ENCODE results near the gene TIMM13.

TIMM13 gene

GRCh38 chr19:2454962-2455850, 27.8 kb upstream of the TIMM13 start:
- peak; percentile 19 for DNase-seq

DNA sequence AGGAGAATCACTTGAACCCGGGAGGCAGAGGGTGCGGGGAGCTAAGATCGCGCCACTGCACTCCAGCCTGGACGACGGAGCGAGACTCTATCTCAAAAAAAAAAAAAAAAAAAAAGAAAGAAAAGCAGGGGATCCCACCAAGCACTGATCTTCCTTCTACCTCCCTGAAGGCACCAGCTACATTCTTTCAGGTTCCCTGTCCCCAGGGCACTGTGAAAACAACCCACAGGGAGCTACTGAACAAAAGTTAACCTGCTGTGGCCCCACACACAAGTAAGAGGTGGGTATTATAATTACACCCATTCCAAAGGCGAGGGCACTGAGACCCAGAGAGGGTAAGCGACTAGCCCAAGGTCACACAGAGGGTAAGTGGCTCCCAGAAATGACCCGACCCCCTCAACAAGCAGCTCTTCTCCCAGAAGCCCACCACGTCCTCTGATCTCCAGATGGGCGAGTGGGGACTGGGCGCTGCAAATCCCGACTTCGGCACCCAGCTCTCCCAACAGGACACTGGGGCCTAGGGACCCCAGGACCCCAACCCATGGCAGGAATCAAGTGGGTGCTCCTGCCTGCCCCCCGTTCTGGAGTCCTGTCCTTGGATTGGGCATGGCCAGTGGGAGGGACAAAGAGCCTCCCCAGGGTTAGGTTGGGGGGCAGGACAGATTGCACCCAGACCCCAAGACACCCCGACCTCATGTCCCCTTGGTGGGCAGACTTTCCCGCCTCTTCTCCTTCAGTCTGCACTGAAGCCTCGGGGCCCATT, 27.0 kb upstream of the TIMM13 start:
- no peak for DNase-seq

DNA sequence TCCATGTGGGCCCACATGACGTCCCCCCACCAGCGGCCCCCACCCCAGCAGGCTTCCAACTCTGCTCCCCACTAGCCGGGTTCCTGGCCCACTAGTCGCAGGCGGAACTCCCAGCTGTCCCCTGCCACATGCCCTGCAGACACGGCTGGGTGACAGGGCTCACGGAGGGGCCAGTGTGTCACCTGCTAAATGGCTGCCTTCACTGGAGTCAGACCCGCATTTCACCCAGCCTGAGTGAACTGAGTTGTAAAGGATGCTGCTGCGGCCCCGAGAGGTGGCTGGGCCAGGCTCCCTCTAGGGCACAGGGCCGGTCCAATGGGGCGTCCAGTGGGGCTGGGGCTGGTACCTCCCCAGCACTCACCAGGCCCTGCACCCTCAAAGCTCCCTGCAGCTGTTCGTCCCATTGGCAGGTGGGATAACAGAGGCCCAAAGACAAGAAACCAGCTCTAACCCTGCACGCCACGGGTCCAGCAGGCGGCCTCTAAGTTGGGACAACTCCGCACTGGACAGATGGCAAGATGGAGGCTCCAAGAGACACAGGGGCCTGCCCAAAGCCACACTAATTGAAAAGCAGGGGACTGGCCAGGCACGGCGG, 26.1 kb upstream of the TIMM13 start:
- DNase-seq: peak; percentile 19

DNA sequence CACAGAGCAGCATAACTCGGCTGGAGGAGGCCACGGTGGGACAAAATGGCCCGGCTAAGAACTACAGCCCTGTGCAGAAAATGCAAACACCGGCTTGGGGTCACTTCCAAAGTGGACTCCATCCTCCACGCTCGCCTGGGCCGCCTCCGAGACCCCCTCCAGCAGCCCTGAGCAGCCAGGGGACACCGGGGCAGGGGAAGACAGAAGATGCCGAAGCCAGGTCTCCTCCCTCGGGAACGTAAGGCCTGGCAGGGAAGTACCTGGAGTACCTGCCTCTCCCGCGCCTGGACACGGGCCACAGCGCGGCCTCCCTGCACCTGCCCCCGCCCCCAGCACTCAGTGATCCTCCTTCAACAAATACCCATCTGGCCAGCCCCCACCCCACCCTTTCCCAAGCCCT, 24.4 kb upstream of the TIMM13 start:
- no peak for DNase-seq

DNA sequence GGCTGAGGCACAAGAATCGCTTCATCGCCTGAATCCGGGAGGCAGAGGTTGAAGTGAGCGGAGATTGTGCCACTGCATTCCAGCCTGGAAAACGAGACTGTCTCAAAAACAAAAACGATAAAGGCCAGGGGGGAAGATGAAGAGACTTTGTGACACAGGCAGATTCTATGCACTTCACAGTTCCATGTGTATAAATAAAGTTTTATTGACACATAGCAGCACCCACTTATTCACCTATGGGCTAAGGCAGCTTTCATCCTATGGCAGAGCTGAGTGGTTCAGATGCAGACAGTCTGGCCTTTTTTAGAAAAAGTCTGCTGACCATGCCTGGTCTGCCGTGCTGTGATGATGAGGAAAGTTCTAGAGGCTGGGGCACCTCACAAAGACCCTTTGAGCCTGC, 23.8 kb upstream of the TIMM13 start:
- no peak for DNase-seq

DNA sequence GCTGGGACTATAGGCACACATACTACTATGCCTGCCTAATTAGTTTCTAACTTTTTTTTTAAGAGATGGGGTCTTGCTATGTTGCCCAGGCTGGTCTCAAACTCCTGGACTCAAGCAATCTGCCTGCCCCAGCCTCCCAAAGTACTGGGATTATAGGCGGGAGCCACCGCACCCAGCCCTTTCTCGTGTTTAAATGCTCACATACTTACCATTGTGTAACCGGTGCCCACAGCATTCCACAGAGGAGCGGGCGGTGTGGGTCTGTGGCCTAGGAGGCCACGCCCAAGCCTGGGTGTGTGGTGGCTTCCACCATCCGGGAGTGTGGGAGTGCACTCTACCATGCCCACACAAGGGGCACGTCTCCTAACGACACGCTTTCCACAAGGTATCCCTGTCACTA, 21.6 kb upstream of the TIMM13 start:
- no peak for DNase-seq

- DNase-seq: peak; percentile 86
These were observed 19.0 kb upstream of the TIMM13 start for GRCh38 chr19:2446381-2446780.

DNA sequence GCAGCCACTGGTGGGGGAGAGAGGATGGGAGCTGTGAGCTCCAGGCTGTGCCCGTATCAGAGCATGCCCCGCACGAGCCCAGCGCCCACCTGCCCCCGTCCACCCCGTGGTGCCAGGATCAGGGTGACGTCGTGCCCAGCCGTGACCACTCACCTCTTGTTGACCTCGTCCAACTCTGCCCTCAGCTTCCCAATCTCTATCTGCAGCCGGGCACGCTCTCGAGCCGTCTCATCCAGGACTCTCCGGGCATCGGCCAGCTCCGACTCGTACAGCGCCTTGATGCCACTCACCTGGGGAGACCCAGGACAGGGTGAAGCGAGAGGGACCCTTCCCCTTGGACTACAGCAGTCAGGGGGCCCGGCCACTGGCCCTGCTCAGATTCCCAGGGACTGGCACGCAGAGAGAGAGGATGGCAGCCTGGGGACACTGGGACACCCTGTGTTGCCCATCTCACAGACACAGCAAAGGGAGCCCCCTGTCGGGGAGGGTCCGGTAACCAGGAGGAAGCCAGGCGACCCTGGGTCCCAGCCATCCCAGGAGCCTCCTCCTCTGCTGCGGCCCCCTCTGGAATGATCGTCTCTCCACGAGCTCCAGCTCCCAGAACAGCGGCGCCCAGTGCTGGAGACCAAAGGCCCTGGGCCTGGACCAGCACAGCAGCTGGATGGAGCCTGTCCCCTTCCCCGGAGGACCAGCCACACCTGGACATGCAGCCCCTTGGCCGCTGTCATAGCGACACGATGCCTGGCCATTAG, 17.0 kb upstream of the TIMM13 start:
- no peak for DNase-seq

- DNase-seq: no peak
These were observed 16.4 kb upstream of the TIMM13 start for GRCh38 chr19:2443785-2444182.

GRCh38 chr19:2443116-2443784, 15.9 kb upstream of the TIMM13 start:
- DNase-seq: no peak

DNA sequence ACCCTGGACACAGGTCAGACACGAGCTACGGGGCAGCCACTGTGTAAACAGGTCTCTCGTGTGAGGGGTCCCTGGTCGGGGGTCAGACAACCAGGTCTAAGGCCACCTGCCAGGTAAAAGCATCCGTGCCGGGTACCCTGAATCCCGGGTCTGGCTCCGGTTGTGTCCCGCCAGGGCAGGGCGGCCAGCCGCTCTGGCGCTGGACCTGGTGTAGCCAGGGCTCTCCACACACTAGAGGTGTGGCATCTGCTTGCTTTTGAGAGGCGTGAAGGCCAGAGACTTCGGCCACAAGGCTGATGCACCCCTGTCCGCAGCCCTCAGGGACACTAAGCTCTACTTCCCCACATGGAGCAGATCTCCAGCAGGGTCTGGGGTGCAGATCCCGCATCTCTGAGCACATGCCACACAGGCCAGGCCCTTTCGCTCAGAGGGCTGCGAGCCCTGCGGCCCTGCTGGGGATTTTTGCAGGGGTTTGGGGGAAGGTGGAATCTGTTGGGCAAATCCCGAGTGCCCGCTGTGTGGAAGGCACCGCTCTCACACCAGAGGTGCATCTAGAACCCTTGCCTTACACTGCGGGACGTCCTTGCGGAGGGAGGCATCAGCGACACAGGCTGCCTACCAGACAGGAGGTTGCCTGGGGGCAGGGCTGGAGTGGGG, 13.8 kb upstream of the TIMM13 start:
- no peak for DNase-seq

DNA sequence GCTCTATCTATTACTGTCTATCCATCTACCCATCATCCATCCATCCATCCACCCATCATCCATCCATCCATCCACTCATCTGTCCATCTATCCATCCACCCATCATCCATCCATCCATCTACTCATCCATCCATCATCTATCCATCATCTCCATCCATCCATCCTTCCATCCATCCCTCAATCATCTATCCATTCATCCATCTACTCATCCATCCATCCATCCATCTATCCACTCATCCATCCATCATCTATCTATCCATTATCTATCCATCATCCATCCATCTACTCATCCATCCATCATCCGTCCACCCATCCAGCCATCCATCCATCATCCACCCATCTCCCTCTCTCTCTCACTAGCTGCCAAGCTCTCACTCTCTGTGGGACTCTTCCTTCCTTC, 13.1 kb upstream of the TIMM13 start:
- DNase-seq: no peak

GRCh38 chr19:2438178-2438577, 10.8 kb upstream of the TIMM13 start:
- peak; percentile 20 for DNase-seq

GRCh38 chr19:2436926-2437325, 9.5 kb upstream of the TIMM13 start:
- DNase-seq: no peak

DNA sequence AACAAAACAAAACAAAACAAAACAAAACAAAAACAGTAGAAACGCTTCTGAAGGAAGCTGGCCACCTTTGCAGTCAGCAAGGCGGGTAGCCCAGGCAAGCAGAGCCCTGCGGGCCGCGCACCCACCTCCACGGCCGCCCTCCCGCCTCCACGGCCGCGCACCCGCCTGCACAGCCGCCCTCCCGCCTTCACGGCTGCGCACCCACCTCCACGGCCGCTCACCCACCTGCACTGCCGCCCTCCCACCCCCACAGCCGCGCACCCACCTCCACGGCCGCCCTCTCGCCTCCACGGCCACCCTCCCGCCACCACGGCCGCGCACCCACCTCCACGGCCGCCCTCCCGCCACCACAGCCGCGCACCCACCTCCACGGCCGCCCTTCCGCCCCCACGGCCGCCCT, 9.0 kb upstream of the TIMM13 start:
- no peak for DNase-seq

GRCh38 chr19:2434721-2435265, 7.4 kb upstream of the TIMM13 start:
- no peak for DNase-seq

DNA sequence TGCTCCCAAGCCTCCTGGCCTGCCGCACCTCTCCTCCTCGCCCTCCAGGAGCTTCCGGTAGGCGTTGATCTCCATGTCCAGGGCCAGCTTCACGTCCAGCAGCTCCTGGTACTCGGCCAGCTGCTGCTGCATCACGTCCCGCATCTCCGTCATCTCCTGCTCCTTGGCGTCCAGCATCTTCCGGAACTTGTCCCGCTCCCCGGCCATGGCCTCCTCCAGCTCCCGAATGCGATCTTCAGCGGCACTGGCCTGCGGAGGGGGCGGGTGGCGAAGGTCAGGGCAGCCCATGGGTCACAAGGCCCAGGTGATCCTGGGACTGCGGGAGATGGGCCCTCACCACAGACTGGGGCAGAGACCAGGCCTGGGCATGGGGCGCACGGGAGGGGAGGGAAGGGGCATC, 6.9 kb upstream of the TIMM13 start:
- no peak for DNase-seq

- no peak for DNase-seq
These were observed 6.5 kb upstream of the TIMM13 start for GRCh38 chr19:2433854-2434253.

DNA sequence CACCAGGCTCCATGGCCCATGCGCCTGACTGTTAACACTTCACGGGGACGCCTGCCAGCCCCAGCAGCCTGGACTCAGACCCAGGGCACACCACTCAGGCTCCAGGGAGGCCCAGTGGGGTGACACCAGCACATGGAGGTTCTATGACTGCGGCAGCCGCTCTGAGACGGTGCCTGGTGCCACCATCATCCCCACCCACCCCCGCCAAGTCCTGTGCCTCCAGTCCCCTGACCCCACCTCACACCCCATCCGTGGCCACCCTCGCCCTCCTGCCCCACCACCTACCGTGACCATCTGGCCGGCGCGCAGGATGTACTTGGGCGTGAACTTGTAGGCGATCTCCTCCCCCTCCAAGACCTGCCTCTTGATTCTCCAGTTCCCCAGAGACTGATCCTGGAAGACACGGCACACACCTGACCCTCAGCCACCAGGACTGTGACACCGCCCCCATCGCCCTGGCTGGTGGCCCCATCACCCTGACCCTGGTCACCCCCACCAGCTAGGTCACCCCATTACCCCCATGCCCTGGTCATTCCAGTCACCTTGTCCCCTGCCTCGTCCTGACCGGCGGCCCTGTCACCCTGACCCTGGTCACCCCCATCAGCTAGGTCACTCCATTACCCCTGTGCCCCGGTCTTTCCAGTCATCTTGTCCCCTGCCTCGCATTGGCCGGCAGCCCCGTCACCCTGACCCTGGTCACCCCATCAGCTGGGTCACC, 4.9 kb upstream of the TIMM13 start:
- DNase-seq: no peak

GRCh38 chr19:2431318-2432055, 4.1 kb upstream of the TIMM13 start:
- DNase-seq: no peak
